ENCODE data around the gene ZBTB20. TPM values are rescaled to one million over a fixed set of nuclear protein-coding genes. Genes with fewer than 3 reads are reported as not detected.

Gene ZBTB20
- total and polyA plus RNA-seq, 2 donors (not counting 1 experiment from before 2014, with no cell fraction given), result 4.0 to 123 TPM

DNA sequence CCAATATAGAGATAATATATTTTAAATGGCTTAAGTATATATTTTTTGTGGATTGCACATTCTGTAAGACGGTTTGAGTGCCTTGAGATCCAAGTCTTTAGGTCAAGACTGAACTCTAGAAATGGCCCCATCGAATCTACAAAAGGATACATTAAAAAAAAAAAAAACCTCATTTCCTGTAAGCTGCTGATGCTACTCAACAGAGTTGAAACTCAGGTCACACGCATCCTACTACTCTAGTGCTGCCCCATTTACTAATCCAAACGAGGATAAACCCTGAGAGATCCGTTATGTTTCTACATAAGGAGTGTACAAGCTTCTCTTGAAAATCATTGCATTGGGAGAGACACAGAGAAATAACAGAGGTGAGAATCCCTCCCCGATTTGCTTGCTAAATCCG, 666.0 kb downstream of the ZBTB20 start:
- ChIA-PET CTCF (no interaction called here), POLR2A (no interaction called here)
- ATAC-seq (ENCODE audit: low read depth) (no peak), DNase-seq (no peak)
- Histone ChIP-seq H3K9ac (ENCODE audit: low read length) (no peak overlapping the region), H3K4me2 (replicated peaks; ENCODE audit: low read depth, low read length, poor library complexity, severe bottlenecking) (no peak overlapping the region), H3K27me3 (replicated peaks in 1 of 4; ENCODE audit: control extremely low read depth in 1 of 4, control insufficient read depth in 3 of 4, insufficient read depth in 4 of 4, low read length in 3 of 4) (no peaks in the 10 kb centered on the region), H3K27ac (ENCODE audit: low read length in 2 of 2) (no peak overlapping the region), H3K4me3 (ENCODE audit: control extremely low read depth in 1 of 5, extremely low read depth in 1 of 5, insufficient read depth in 1 of 5, low read depth in 2 of 5, low read length in 4 of 5) (no peak overlapping the region), H3K79me2 (ENCODE audit: control insufficient read depth, insufficient read depth, low read length) (no peaks in the 10 kb centered on the region), H3K9me3 (ENCODE audit: control extremely low read depth in 1 of 3, control insufficient read depth in 2 of 3, insufficient read depth in 1 of 3, low read length in 2 of 3) (no peaks in the 10 kb centered on the region), H3K4me1 (ENCODE audit: control insufficient read depth in 2 of 2, insufficient read depth in 2 of 2, low read length in 2 of 2) (no peaks in the 10 kb centered on the region), H4K20me1 (ENCODE audit: control insufficient read depth, insufficient read depth, low read length, poor library complexity, severe bottlenecking) (no peaks in the 10 kb centered on the region), H3K36me3 (replicated peaks in 1 of 2; ENCODE audit: control extremely low read depth in 1 of 2, control insufficient read depth in 1 of 2, extremely low read depth in 1 of 2, insufficient read depth in 2 of 2, low read length in 1 of 2) (no peaks in the 10 kb centered on the region), H2AFZ (ENCODE audit: insufficient read depth, low read depth, low read length, poor library complexity, severe bottlenecking) (no peak overlapping the region)
- TF ChIP-seq CTCF (IDR thresholded peaks at IDR 0.05) (no peak), EZH2 (IDR thresholded peaks at IDR 0.05; ENCODE audit: borderline replicate concordance, insufficient read depth, low read depth, low read length, poor library complexity, severe bottlenecking) (no peak)
- Mint-ChIP-seq H3K4me3 (no peak overlapping the region), H3K27me3 (no peaks in the 10 kb centered on the region), H3K4me1 (peaks cover 12% of the 10 kb centered on the region), H3K9me3 (ENCODE audit: insufficient read depth) (no peaks in the 10 kb centered on the region), H3K27ac (no peak overlapping the region)
- WGBS (ENCODE audit: insufficient coverage), result 86% methylated on average over 3 of the region's 7 CpGs
- intact Hi-C loops (cut with micrococcal nuclease), result no loop called here

DNA sequence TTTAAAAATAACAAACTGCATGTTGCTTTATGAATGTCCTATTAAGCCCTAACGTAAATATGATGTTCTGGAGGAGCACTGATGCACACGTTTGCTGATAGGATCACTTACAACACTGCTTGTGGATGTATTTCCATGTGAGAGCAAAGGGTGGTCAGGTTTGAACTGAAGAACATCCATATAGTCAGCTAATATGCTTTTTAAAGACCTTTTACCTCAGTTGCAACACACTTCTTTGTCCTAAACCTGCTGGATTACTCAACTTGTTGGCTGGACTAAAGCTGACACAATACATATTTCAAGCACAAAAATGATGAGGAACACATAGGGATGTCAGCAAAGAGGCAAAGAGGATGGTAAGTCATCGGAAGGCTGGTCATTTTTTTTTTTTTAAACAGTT, 666.6 kb downstream of the ZBTB20 start:
- Histone ChIP-seq H3K9ac (ENCODE audit: low read length) (no peak overlapping the region), H3K27ac (ENCODE audit: low read length in 2 of 2) (no peak overlapping the region), H2AFZ (ENCODE audit: insufficient read depth, low read depth, low read length, poor library complexity, severe bottlenecking) (no peak overlapping the region), H3K9me3 (ENCODE audit: control extremely low read depth in 1 of 3, control insufficient read depth in 2 of 3, insufficient read depth in 1 of 3, low read length in 2 of 3) (no peaks in the 10 kb centered on the region), H3K4me1 (ENCODE audit: control insufficient read depth in 2 of 2, insufficient read depth in 2 of 2, low read length in 2 of 2) (no peaks in the 10 kb centered on the region), H4K20me1 (ENCODE audit: control insufficient read depth, insufficient read depth, low read length, poor library complexity, severe bottlenecking) (no peaks in the 10 kb centered on the region), H3K4me3 (ENCODE audit: control extremely low read depth in 1 of 5, extremely low read depth in 1 of 5, insufficient read depth in 1 of 5, low read depth in 2 of 5, low read length in 4 of 5) (no peak overlapping the region), H3K36me3 (replicated peaks in 1 of 2; ENCODE audit: control extremely low read depth in 1 of 2, control insufficient read depth in 1 of 2, extremely low read depth in 1 of 2, insufficient read depth in 2 of 2, low read length in 1 of 2) (no peaks in the 10 kb centered on the region), H3K4me2 (replicated peaks; ENCODE audit: low read depth, low read length, poor library complexity, severe bottlenecking) (no peak overlapping the region), H3K27me3 (replicated peaks in 1 of 4; ENCODE audit: control extremely low read depth in 1 of 4, control insufficient read depth in 3 of 4, insufficient read depth in 4 of 4, low read length in 3 of 4) (no peaks in the 10 kb centered on the region), H3K79me2 (ENCODE audit: control insufficient read depth, insufficient read depth, low read length) (no peaks in the 10 kb centered on the region)
- no peak overlapping the region for H3K4me3 Mint-ChIP-seq
- DNase-seq, result no peak
- TF ChIP-seq CTCF (IDR thresholded peaks at IDR 0.05), result no peak
- TF ChIP-seq EZH2 (IDR thresholded peaks at IDR 0.05; ENCODE audit: borderline replicate concordance, insufficient read depth, low read depth, low read length, poor library complexity, severe bottlenecking), result no peak
- H3K27ac Mint-ChIP-seq, result no peak overlapping the region
- POLR2A ChIA-PET, result no interaction called here
- no peak for ATAC-seq (ENCODE audit: low read depth)
- WGBS (ENCODE audit: insufficient coverage), result 94% methylated on average over 2 of the region's 3 CpGs
- H3K4me1 Mint-ChIP-seq, result peaks cover 12% of the 10 kb centered on the region
- CTCF ChIA-PET, result no interaction called here
- intact Hi-C loops (cut with micrococcal nuclease), result no loop called here
- no peaks in the 10 kb centered on the region for H3K9me3 Mint-ChIP-seq (ENCODE audit: insufficient read depth)
- H3K27me3 Mint-ChIP-seq, result no peaks in the 10 kb centered on the region

Data from B cell (primary cell).